H1 (cell line): ENCODE data around the gene NSUN7. TPM values are rescaled to one million over a fixed set of nuclear protein-coding genes. Genes with fewer than 3 reads are reported as not detected.
A peak's percentile ranks its signal among the peaks of the same experiment; 100 is the strongest.

Source experiments
- CTCF ChIA-PET: fragments of 300-600 bp; sonication (Branson Sonifier 250); formaldehyde crosslinking; loops from one replicate; lab custom pipeline; 2021; ENCODE audit not compliant: partially characterized antibody; lab: Charles Lee
- POLR2A ChIA-PET: fragments of 300-600 bp; sonication (Branson Sonifier 250); formaldehyde crosslinking; loops from one replicate; lab custom pipeline; 2021; ENCODE audit warnings: inconsistent platforms; ENCODE audit not compliant: partially characterized antibody; lab: Charles Lee
- DNase-seq, 2 experiments: peaks; one replicate each; pipeline versions ENCODE4 v3.0.0 to v3.0.0-alpha.2; 2010 to 2022; ENCODE audit warnings: low spot score in 2 of 2, low read depth in 1 of 2, mixed read lengths in 1 of 2
- FAIRE-seq: peaks from 2 replicates; lab custom pipeline; 2011; peaks lifted over from hg19 to GRCh38; lab: Jason Lieb, UNC
- H2AFZ ChIP-seq: 2 replicates; pipeline ENCODE4 v1.8.1; 2012; ENCODE audit warnings: low read length, inconsistent platforms
- H2AK5ac ChIP-seq: 2 replicates; pipeline ENCODE4 v1.6.1; 2013; ENCODE audit warnings: low read depth, low read length
- H2BK120ac ChIP-seq: replicated peaks from 2 replicates; pipeline ENCODE3; 2013; ENCODE audit warnings: low read depth, low read length, inconsistent platforms
- H2BK12ac ChIP-seq: 2 replicates; pipeline ENCODE4 v1.6.1; 2013; ENCODE audit warnings: low read depth, low read length
- H2BK15ac ChIP-seq: 2 replicates; pipeline ENCODE4 v1.6.1; 2013; ENCODE audit warnings: low read length
- H2BK20ac ChIP-seq: 2 replicates; pipeline ENCODE4 v1.6.1; 2013; ENCODE audit warnings: low read length
- H2BK5ac ChIP-seq: 2 replicates; pipeline ENCODE4 v1.6.1; 2013; ENCODE audit warnings: low read depth, low read length
- H3K14ac ChIP-seq: 2 replicates; pipeline ENCODE4 v1.6.1; 2013; ENCODE audit warnings: inconsistent platforms; ENCODE audit not compliant: insufficient read length
- H3K18ac ChIP-seq: 2 replicates; pipeline ENCODE4 v1.6.1; 2013; ENCODE audit warnings: low read length; ENCODE audit errors: extremely low read depth
- H3K23ac ChIP-seq: 2 replicates; pipeline ENCODE4 v1.6.1; 2013; ENCODE audit warnings: inconsistent platforms; ENCODE audit not compliant: insufficient read length
- H3K23me2 ChIP-seq: 2 replicates; pipeline ENCODE4 v1.6.1; 2013; ENCODE audit warnings: low read depth, low read length
- H3K27ac ChIP-seq: 2 replicates; pipeline ENCODE4 v1.6.1; 2011; ENCODE audit warnings: low read depth, low read length, inconsistent platforms
- H3K27me3 ChIP-seq, 4 experiments: replicated peaks in 1 of 4; 1 replicate in 1 of 4; 2 replicates in 3 of 4; pipeline versions ENCODE4 v1.6.1 to v1.8.1; 2011 to 2013; ENCODE audit warnings: low read length in 3 of 4, mild to moderate bottlenecking in 3 of 4, inconsistent platforms in 2 of 4, mixed read lengths in 2 of 4, moderate library complexity in 1 of 4; ENCODE audit not compliant: control insufficient read depth in 3 of 4, insufficient read depth in 3 of 4; ENCODE audit errors: extremely low read depth in 1 of 4
- H3K36me3 ChIP-seq, 4 experiments: 2 replicates each; pipeline versions ENCODE4 v1.6.1 to v1.8.1; 2011 to 2013; ENCODE audit warnings: mild to moderate bottlenecking in 4 of 4, low read length in 3 of 4, moderate library complexity in 2 of 4, control low read depth in 1 of 4, inconsistent platforms in 1 of 4; ENCODE audit not compliant: insufficient read depth in 4 of 4, control insufficient read depth in 2 of 4
- H3K4ac ChIP-seq: replicated peaks from 2 replicates; pipeline ENCODE3; 2013; ENCODE audit warnings: low read length, low read depth, mixed read lengths, inconsistent platforms; ENCODE audit not compliant: insufficient read length
- H3K4me1 ChIP-seq, 4 experiments: replicated peaks in 1 of 4; 1 replicate in 1 of 4; 2 replicates in 3 of 4; pipeline versions ENCODE4 v1.6.1 to v1.8.1; 2011 to 2013; ENCODE audit warnings: low read length in 3 of 4, inconsistent platforms in 2 of 4, mixed read lengths in 1 of 4; ENCODE audit not compliant: insufficient read depth in 4 of 4, control insufficient read depth in 3 of 4
- H3K4me2 ChIP-seq, 2 experiments: 2 replicates each; pipeline versions ENCODE4 v1.6.1 to v1.8.1; 2011 to 2013; ENCODE audit warnings: low read depth in 2 of 2, low read length in 2 of 2, control low read depth in 1 of 2, inconsistent platforms in 1 of 2, mild to moderate bottlenecking in 1 of 2; ENCODE audit not compliant: insufficient read depth in 1 of 2
- H3K4me3 ChIP-seq, 4 experiments: fragments of 200-600, 300-600 bp in 1 of 4; sonication (generic), shearing (Covaris generic), sonication (Bioruptor Twin) in 1 of 4; 2 replicates each; pipeline versions ENCODE4 v1.5.1 to v1.8.1; 2011 to 2016; ENCODE audit warnings: low read length in 4 of 4, low read depth in 3 of 4, control low read depth in 2 of 4, inconsistent platforms in 2 of 4, mild to moderate bottlenecking in 2 of 4, mixed read lengths in 1 of 4, moderate library complexity in 1 of 4; ENCODE audit not compliant: insufficient read depth in 2 of 4; ENCODE audit errors: extremely low read depth in 1 of 4
- H3K56ac ChIP-seq: replicated peaks from 2 replicates; pipeline ENCODE3; 2013; ENCODE audit warnings: low read depth, mild to moderate bottlenecking, mixed read lengths, low read length, inconsistent platforms; ENCODE audit not compliant: insufficient read length
- H3K79me1 ChIP-seq: 2 replicates; pipeline ENCODE4 v1.6.1; 2013; ENCODE audit warnings: low read depth, low read length, control low read depth
- H3K79me2 ChIP-seq, 2 experiments: 2 replicates each; pipeline versions ENCODE4 v1.6.1 to v1.8.1; 2012 to 2013; ENCODE audit warnings: low read length in 2 of 2, mild to moderate bottlenecking in 2 of 2, inconsistent platforms in 1 of 2; ENCODE audit not compliant: insufficient read depth in 2 of 2, control insufficient read depth in 1 of 2
- H3K9ac ChIP-seq, 4 experiments: replicated peaks in 1 of 4; 1 replicate in 1 of 4; 2 replicates in 3 of 4; pipeline versions ENCODE4 v1.6.1 to v1.8.1; 2011 to 2013; ENCODE audit warnings: low read depth in 3 of 4, low read length in 3 of 4, control low read depth in 2 of 4, mild to moderate bottlenecking in 2 of 4, moderate library complexity in 2 of 4, inconsistent platforms in 1 of 4; ENCODE audit errors: extremely low read depth in 1 of 4
- H3K9me3 ChIP-seq, 2 experiments: 2 replicates each; pipeline versions ENCODE4 v1.6.1 to v1.8.1; 2012 to 2013; ENCODE audit warnings: mild to moderate bottlenecking in 2 of 2, moderate library complexity in 2 of 2, control low read depth in 1 of 2, inconsistent platforms in 1 of 2, low read depth in 1 of 2, low read length in 1 of 2, mixed read lengths in 1 of 2; ENCODE audit not compliant: insufficient read depth in 2 of 2
- H4K20me1 ChIP-seq, 2 experiments: replicated peaks in 1 of 2; 2 replicates each; pipeline versions ENCODE3 to v1.8.1; 2011 to 2013; ENCODE audit warnings: inconsistent platforms in 2 of 2, low read length in 2 of 2, mild to moderate bottlenecking in 1 of 2; ENCODE audit not compliant: insufficient read depth in 2 of 2, control insufficient read depth in 1 of 2
- H4K5ac ChIP-seq: 2 replicates; pipeline ENCODE4 v1.6.1; 2013; ENCODE audit warnings: low read length, low read depth, mixed read lengths, inconsistent platforms; ENCODE audit not compliant: insufficient read length
- H4K8ac ChIP-seq: 2 replicates; pipeline ENCODE4 v1.8.0; 2013; ENCODE audit warnings: mild to moderate bottlenecking, moderate library complexity, low read length, inconsistent platforms; ENCODE audit not compliant: insufficient read depth; ENCODE audit errors: extremely low read depth
- H4K91ac ChIP-seq: replicated peaks from 2 replicates; pipeline ENCODE3; 2013; ENCODE audit warnings: low read length, mixed read lengths, inconsistent platforms; ENCODE audit not compliant: insufficient read length
- BRCA1 ChIP-seq: IDR thresholded peaks from 2 replicates; pipeline ENCODE4 v1.6.1; 2012; ENCODE audit warnings: low read depth, low read length, improper control_type of control experiment
- HDAC6 ChIP-seq: IDR thresholded peaks from one replicate; pipeline ENCODE4 v1.7.1; 2012; ENCODE audit warnings: low read depth, mild to moderate bottlenecking, inconsistent platforms, low read length, moderate library complexity
- NANOG ChIP-seq: IDR thresholded peaks from 2 replicates; pipeline ENCODE4 v1.6.1; 2011; ENCODE audit warnings: low read length, low read depth, mild to moderate bottlenecking, inconsistent platforms; ENCODE audit not compliant: insufficient read depth, poor library complexity, severe bottlenecking
- SIN3A ChIP-seq, 2 experiments: IDR thresholded peaks in 1 of 2; conservative IDR thresholded peaks in 1 of 2; 2 replicates each; pipeline ENCODE4 v1.6.1; 2011 to 2012; ENCODE audit warnings: low read length in 2 of 2, improper control_type of control experiment in 1 of 2, low read depth in 1 of 2, mild to moderate bottlenecking in 1 of 2
- WGBS, 2 experiments: shearing (Covaris generic) in 1 of 2; methylation state at CpG; one replicate each; pipeline versions ENCODE4 v1.1.6 to v1.1.7; 2013 to 2015; ENCODE audit warnings: low lambda C conversion rate in 2 of 2, mixed read lengths in 2 of 2, inconsistent platforms in 1 of 2, low coverage in 1 of 2, missing lambda C conversion rate in 1 of 2; ENCODE audit not compliant: insufficient replicate concordance in 2 of 2, insufficient coverage in 1 of 2, insufficient read length in 1 of 2; ENCODE audit errors: extremely low coverage in 1 of 2, missing lambda C conversion rate in 1 of 2; 5-methylcytosine and 5-hydroxymethylcytosine counted together
- polyA plus RNA-seq, 7 experiments: library from polyadenylated mRNA; depleted of rRNA in 3 of 7; stranded (reverse) in 5 of 7; unstranded in 2 of 7; fragments of >200 nt in 5 of 7; fragments of 200-250 nt in 2 of 7; gene quantifications; 1 replicate in 5 of 7; 2 replicates in 1 of 7; 4 replicates in 1 of 7; pipeline versions ENCODE4 v1.2.1 to v1.2.3, GENCODE V29; 2011 to 2013; ENCODE audit warnings: missing spikeins in 2 of 7, mixed read lengths in 2 of 7
- total RNA-seq: library from RNA; stranded (reverse); fragmentation: NEBNext Ultra II Directional; extraction: Animal tissue kit (Norgen Biotek cat#: 25700); gene quantifications from 2 replicates; pipeline ENCODE4 v1.2.1, GENCODE V29; 2021

NSUN7 gene
- total and polyA plus RNA-seq, 2 of the 8 experiments (the other 6 are each of a cell fraction or from before 2014, with no cell fraction given): 8.8 to 24.4 TPM

- Histone ChIP-seq H4K8ac (no peak overlapping the region), H3K27ac (no peak overlapping the region), H3K18ac (no peak overlapping the region), H4K5ac (no peak overlapping the region), H2BK12ac (no peak overlapping the region), H3K4me3 (no peak overlapping the region), H3K79me1 (no peaks in the 10 kb centered on the region), H3K36me3 (no peaks in the 10 kb centered on the region), H3K14ac (no peak overlapping the region), H4K20me1 (no peaks in the 10 kb centered on the region), H3K56ac (no peak overlapping the region), H3K79me2 (no peaks in the 10 kb centered on the region), H3K9me3 (no peaks in the 10 kb centered on the region), H2BK120ac (no peak overlapping the region), H3K4me2 (no peak overlapping the region), H3K23ac (no peak overlapping the region), H3K4me1 (peaks cover 0 to 16% (median 7%) of the 10 kb centered on the region in 4 experiments; a peak in 3 of 7 replicates), H3K23me2 (no peaks in the 10 kb centered on the region), H3K9ac (no peak overlapping the region), H3K4ac (no peak overlapping the region), H4K91ac (no peak overlapping the region), H3K27me3 (no peaks in the 10 kb centered on the region), H2AK5ac (no peak overlapping the region), H2BK15ac (no peak overlapping the region), H2BK5ac (no peak overlapping the region), H2BK20ac (no peak overlapping the region), H2AFZ (peak overlapping the region; percentile 77; the same call in 1 of the 2 replicates)
- DNase-seq (no peak), FAIRE-seq (no peak)
- 83% methylated on average over 5 of the region's 5 CpGs; no CpG with 5 or more reads in 1 of the 2 experiments for WGBS, 2 experiments
- CTCF ChIA-PET: no interaction called here
- POLR2A ChIA-PET: no interaction called here
- TF ChIP-seq SIN3A (conservative IDR thresholded peaks at IDR 0.05 in 1 of 2, IDR thresholded peaks at IDR 0.05 in 1 of 2; ENCODE audit: low read depth in 1 of 2, low read length in 2 of 2): no peak
- no peak for TF ChIP-seq NANOG
- TF ChIP-seq BRCA1: no peak
- no peak for TF ChIP-seq HDAC6
These were observed 28.0 kb upstream of the NSUN7 start for GRCh38 chr4:40721730-40722171.
